Hematopoietic multipotent progenitor cell treated with erythropoietin and hydrocortisone succinate and interleukin-3 and kit ligand, for 6 days (in vitro differentiated cells): ENCODE measurements around the gene RALGPS2.
"Not testable (repeated sequence)": the region's sequence is repeated elsewhere in the genome, so short reads cannot be mapped to it uniquely, and the experiment has no call there.

ENCODE experiments used
- DNase-seq: peaks from one replicate; pipeline ENCODE4 v3.0.0-alpha.2; 2015

The RALGPS2 gene

DNA sequence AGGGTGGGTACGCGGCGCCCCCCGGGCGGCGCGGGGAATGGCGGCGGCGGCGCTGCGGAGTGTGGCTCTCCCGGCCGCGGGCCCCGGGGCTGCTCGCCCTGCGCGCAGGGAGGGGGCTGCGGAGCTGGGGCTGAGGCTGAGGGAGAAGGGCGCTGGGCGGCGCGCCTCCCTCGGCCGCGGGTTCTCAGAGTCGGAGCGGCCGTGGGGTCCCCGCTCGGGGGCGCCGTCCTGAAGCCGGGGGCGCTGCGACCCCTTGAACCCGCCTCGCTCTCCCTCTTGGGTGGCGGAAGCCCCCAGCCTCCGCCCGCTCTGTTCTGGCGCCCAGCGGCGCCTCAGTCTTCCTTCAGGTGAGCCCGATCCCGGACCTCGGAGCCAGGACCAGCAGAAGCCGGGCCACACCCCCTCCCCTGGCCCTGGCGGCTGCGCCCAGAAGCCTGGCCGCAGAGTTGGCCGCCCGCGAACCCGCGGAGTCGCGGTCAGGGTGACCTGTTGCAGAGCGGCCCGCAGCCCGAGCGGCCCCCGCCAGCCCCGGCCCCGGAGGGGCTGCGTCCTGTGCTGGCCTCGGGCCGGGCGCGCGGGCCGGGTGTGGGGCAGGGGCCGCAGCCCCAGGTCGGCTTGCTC is 532 bp downstream of the RALGPS2 start:
- DNase-seq, result peak; percentile 54

DNA sequence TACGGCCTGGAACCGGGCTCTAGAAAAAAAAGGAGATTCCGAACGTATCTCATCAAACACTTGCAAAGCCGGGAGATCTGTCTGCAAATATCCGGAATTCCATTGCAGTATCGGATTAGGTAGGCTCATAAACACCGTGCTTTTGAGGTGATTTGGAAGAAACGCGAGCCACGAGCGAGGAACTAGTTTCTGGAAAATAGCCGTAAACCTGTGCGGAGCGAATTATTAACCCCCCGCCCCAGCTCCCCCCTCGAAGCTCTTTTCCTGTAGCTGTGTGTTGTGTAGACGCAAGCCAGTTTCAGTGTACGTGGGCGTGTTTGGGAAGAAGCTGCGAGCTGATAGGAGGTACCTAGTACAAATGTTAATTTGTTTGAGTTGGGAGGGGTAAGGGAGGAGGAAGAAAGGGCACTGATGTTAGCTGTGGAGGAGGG is 1.1 kb downstream of the RALGPS2 start:
- peak; percentile 97 for DNase-seq

- no peak for DNase-seq
These were observed 1.5 kb downstream of the RALGPS2 start for GRCh38 chr1:178726545-178726944.

- peak; percentile 48 for DNase-seq
These were observed 2.2 kb downstream of the RALGPS2 start for GRCh38 chr1:178727014-178727895.

DNA sequence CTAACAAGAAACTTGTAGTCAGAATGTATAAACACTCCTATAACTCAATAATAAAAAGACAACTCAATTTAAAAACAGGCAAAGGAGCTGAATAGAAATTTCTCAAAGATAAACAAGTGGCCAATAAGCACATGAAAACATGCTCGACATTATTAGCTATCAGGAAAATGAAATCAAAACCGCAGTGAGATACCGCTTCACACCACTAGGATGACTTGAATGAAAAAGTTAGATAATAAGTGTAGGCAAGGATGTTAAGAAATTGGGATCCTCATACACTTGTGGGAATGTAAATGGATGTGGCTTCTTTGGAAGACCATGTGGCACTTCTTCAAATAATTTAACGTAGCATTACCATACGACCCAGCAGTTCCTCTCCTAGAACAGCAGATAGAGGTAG is 8.9 kb downstream of the RALGPS2 start:
- DNase-seq, result no peak

- no peak for DNase-seq
These were observed 13.7 kb downstream of the RALGPS2 start for GRCh38 chr1:178738780-178739179.

DNA sequence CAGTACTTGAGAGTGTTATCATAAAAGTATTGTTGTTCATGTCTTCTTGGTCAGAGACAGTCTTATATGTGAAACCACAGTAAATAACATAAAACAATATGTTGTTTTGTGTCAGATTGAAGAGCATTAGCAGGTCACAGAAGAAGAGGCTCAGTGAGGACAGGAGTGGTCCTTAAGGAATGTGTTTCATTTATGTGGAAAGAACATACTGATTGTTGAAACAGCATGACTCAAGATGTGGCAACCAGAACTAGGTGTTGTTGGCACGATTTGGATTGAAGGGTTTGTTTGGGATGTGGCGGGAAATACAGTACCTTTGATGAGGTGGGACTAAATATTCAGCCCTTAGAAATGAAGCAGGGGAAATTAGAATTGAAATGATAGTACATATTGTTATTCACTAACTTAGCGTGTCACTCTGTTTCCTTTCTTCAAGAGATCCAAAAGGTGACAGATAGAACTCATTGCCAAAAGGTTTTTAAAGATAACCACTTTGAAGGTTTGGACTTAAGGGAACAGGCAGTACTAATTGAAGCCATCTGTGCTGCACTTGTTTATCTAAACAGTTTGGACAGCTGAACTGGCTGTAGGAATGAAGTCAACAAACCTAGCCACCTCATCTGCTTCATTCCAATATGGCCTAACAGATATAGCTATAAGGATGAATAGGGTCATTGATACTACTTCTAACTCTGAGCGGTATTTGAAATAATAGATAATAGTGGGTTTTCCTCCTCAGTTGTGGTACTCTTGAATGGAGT is 14.4 kb downstream of the RALGPS2 start:
- peak; percentile 34 for DNase-seq

DNA sequence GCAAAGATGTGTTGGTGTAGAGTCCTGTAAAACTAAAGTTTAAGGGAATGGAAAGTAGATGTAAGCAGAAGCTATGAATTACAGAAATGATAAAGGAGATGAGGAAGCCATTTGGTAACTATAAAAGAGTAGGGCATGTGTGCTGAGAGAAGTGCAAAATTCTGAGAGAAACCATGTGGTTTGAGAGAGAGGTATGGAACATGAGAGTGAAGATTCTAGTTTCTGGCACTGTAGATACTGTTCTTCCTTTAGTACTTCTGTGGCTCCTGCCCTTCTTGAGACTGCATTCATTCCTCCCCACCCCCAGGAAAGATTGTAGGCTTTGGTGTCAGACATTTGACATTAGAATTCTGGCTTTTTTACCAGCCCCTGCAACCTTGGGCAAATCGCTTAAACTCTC is 15.4 kb downstream of the RALGPS2 start:
- DNase-seq, result no peak

DNA sequence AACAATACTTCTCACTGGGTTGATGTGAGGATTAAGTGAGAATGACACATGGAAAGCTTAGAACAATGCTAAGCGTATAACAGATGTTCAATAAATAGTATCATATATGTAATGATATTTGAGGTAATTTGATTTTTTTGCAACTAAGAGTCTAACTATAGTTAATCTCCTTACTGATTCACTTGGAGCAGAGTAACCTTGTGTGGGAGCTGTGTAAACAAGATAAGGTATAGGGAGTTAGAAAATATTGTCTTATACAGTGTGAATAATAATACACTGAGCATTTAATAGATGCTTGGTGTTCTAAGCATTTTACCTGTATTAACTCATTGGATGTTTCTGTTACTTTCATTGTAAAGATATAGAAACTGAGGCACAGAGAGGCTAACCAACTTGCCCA is 15.9 kb downstream of the RALGPS2 start:
- DNase-seq, result no peak

DNA sequence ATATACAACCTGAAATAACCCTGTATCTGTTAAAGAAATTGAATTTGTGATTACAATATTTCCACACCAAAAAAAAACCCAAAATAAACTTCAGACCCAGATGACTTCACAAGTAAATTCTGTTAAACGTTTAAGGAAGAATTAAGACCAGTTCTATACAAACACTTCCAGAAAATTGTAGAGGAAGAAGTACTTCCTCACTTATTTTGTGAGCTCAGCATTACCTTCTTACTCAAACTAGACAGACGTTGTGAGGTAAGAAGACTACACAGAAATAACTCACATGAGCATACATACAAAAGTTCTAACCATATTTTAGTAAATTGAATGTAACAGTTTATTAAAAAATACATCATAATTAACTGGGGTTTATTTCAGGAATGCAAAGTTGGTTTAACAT is 18.8 kb downstream of the RALGPS2 start:
- DNase-seq, result no peak

- no peak for DNase-seq
These were observed 20.2 kb downstream of the RALGPS2 start for GRCh38 chr1:178745260-178745659.

GRCh38 chr1:178746345-178746744 is 21.3 kb downstream of the RALGPS2 start:
- DNase-seq, result no peak

GRCh38 chr1:178747361-178747760 is 22.3 kb downstream of the RALGPS2 start:
- not testable (repeated sequence) for DNase-seq

GRCh38 chr1:178749581-178750166 is 24.6 kb downstream of the RALGPS2 start:
- DNase-seq, result no peak

- no peak for DNase-seq
These were observed 26.0 kb downstream of the RALGPS2 start for GRCh38 chr1:178751046-178751445.

- no peak for DNase-seq
These were observed 27.8 kb downstream of the RALGPS2 start for GRCh38 chr1:178752891-178753290.

DNA sequence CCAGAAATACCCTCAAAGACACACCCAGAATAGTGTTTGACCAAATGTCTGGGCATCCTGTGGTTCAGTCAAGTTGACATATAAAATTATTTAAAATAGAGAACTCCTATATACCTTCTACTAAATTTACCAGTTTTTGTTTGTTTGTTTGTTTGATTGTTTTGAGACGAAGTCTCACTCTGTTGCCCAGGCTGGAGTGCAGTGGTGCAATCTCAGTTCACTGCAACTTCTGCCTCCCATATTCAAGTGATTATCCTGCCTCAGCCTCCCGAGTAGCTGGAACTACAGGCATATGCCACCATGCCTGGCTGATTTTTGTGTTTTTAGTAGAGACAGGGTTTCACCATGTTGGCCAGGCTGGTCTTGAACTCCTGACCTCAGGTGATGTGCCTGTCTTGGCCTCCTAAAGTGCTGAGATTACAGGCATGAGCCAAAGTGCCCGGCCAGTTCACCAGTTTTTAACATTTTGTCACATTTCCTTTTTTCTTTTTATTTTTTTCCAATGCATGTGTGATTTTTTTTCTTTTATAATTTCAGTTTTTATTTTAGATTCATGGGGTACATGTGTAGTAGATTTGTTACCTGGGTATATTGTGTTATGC is 29.7 kb downstream of the RALGPS2 start:
- not testable (repeated sequence) for DNase-seq

GRCh38 chr1:178768423-178768822 is 43.4 kb downstream of the RALGPS2 start:
- DNase-seq, result peak; percentile 72

DNA sequence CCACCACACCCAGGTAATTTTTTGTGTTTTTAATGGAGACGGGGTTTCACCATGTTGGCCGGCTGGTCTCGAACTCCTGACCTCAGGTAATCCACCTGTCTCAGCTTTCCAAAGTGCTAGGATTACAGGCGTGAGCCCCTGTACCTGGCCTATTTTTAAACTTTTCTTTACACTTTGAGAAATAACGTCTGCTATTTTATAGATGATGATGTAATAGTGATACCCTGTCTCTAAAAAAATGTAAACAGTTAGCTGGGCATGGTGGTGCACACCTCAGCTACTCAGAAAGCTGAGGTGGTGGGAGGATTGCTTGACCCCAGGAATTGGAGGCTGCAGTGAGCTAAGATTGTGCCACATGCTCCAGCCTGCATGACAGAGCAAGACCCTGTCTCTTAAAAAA is 47.9 kb downstream of the RALGPS2 start:
- DNase-seq, result no peak

DNA sequence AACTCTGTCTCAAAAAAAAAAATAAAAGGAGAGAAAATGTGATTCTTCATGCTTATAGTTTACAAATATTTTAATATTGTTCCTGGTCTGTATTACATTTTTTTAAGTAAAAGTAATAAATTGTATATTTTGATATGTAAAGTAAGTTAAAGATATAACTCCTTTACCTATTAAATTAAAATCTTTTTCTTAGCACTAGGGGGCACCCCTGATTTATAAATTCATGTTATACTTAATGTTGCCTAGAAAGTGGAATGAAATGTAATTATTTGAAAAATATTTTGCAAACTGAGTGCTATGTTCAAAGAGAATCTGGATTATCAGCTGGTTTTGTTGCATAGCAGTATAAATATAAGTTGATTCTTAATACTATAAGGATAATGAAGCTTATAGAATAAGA is 49.2 kb downstream of the RALGPS2 start:
- DNase-seq, result peak; percentile 77

- DNase-seq, result no peak
These were observed 51.5 kb downstream of the RALGPS2 start for GRCh38 chr1:178776553-178776952.

- DNase-seq, result no peak
These were observed 56.7 kb downstream of the RALGPS2 start for GRCh38 chr1:178781533-178782330.
